ENCODE results near the gene SMYD3. TPM values are rescaled to one million over a fixed set of nuclear protein-coding genes. Genes with fewer than 3 reads are reported as not detected.

Gene SMYD3
- total RNA-seq, 1 donor from 2014 or later: 23.5 TPM

DNA sequence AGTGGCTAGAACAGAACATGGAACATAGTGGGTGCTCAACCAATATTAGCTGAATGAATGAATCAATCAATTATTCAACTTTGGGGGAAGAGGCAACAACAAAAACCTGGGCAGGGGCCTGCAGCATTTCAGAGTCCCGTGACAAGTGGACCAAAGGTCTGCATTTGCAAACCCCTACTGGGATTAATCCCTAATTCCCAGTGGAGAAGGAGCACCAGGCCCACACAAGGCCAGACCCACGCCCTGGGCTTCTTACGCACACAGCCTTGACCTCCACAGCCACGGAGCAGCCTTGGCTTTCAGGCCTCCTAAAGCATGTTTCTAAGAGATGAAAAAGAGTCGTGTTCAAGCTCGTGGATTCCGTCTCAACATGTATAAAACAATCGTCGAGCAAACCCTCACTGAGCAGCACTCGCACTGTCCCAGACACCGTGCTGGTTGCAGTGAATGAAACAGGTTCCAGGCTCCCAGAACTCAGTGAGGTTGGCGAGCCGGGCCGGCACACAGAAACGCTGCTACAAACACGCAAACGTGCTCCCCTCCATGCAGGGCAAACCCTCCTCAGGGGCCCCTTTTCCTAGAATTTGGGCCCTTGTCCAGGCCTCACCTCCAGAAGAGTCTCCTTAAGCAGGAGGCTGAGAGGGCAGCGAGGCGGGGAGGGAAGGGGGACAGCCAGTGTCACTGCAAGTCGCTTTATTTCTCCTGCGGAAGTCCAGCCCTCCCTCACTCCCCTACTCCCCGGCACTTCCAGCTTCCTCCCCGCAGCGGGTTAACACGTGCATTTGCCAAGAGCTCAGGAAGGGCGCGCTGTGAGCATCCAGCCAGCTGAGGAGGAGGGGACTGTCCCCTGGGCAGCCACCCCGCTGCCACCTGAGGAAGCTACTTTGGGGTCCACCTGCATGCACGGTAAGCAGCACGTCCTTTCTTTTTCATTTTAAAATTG lies 795.8 kb downstream of the SMYD3 start:
- DNase-seq: no peak

DNA sequence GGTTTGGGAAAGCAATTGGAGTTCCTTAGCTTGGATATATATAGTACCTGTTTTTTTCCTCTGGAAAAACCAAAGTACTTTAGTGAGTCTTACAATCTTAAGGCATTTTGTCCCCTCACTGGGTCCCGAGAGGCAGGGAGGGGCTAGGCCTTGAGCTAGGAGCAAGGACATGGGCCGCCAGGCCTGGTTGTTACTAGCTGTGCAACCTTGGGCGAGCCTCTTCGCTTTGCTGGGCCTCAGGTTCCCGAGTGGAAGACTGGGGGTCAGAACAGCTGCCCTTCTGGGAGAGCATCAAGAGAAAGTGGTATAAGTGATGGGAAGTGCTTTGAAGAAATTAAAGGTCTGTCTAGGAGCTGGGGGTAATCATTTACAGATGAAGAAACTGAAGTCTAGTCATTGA lies 799.1 kb downstream of the SMYD3 start:
- DNase-seq: no peak

DNA sequence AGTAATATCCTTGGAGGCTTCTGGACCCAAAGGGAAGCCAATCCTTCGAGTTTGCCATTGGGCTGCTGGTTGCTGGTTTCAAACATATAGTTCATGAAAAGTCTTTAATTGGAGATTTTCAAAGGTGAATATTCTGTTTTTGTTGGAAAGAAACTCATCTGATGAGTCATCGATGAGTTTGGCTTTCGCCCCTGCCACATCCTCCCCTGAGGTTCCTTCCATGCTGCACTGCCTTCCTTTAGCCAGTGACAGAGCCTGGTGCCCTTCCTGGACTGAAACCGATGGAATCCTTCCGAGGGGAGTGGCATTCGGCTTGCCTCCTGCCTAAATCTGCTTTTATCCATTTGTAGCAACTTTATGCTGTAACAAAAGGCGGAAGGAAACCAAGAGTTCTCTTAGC lies 802.3 kb downstream of the SMYD3 start:
- no peak for DNase-seq

DNA sequence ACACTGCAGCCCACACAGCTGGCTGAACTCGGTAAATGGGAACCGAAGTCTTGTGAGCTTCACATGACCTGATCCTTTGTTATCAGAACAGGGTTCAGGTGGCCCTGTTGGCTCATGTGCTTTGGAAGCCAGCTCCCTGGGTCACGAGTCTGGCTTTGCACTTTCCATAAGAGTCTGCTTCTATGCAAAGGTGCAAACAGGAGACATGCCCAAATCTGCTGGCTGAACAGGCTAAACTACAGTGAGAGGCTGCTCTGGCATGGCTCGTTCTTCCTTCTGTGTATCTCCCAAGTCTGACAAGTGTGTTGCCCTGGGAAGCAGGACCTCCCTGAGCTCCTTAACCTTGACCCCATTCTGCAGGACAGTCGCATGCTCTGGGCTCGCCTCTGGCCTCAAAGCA lies 802.7 kb downstream of the SMYD3 start:
- no peak for DNase-seq

DNA sequence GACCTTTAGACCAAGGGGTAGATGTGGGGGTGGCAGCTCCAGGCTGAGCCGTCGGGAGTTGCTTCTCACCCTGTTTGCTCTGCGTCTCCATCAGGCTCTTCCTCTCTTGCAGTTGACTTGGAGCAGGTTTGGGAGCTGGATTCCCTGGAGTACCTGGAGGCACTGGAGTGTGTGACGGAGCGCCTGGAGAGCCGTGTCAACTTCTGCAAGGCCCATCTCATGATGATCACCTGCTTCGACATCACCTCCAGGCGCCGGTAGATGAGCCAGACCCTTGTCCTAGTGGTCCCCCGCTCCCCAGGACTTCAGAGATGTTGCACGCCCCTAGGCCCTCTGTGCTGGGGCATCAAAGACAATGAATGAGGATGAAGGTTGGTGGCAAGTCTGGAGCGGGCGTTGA lies 804.7 kb downstream of the SMYD3 start:
- DNase-seq: no peak

DNA sequence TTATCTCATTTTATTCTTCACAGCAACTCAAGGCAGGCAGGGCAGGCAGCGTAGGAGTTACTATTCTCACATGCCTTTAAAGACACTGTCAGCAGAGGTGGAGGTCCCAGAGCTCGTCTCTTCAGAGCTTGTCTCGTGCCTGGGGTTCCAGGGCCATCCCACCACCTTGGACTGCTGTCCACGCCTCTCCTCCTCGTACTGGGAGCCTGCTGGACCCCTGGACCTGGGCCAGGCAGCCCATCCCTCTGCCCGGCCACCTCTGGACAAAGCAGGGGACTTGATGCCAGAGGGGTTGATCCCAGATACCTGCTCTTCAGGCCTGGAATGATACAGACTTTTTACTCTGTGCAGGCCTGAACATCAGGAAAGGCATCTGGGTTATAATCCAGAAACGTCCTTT lies 805.4 kb downstream of the SMYD3 start:
- no peak for DNase-seq

DNA sequence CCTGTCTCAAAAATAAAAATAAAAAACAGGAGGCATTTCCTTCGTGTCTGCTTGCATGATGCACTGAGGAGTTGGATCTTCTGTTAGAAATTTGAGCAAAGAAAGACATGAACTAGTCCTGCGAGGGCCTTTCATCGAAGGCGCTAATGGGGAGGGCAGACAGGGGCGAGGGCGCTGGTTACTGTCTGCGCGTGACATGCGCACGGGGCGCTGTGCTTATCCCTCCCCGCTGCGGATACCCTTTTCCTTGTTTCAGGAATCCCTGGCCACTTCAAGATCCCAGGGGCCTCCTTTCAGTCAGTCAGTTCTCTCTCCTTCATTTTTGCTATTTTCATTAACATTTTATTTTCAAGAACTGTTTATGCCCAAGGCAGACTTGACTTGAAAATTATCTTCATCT lies 806.4 kb downstream of the SMYD3 start:
- no peak for DNase-seq

Small RNA genes lying within 50 kb of the gene (small RNA-seq; reads per million reads assigned to genes)
- not detected for gene AL356583.2 (ENCODE audit: low replicate concordance)
- not detected for gene RF00019 (ENCODE audit: low replicate concordance)
- not detected for gene RNU6-1283P (ENCODE audit: low replicate concordance)

Other genes starting within 250 kb of the SMYD3 start
- 16.8 TPM for gene TFB2M, start 59.0 kb upstream of the SMYD3 start, total RNA-seq
- 27.5 TPM for gene CNST, start 59.2 kb upstream of the SMYD3 start, total RNA-seq
- 46.8 TPM for gene SCCPDH, start 217.1 kb upstream of the SMYD3 start, total RNA-seq

Measured in tongue (tissue), 3 donors.